HG02588 (cell line): Measurements from ENCODE around the gene ARFIP1.

Experiments
- ATAC-seq: cut with Tn5 transposase; IDR thresholded peaks from one replicate; pipeline ENCODE4 v1.9.1; 2021; ENCODE audit warnings: mild to moderate bottlenecking, moderate library complexity; ENCODE audit not compliant: unreplicated experiment

ARFIP1 gene

DNA sequence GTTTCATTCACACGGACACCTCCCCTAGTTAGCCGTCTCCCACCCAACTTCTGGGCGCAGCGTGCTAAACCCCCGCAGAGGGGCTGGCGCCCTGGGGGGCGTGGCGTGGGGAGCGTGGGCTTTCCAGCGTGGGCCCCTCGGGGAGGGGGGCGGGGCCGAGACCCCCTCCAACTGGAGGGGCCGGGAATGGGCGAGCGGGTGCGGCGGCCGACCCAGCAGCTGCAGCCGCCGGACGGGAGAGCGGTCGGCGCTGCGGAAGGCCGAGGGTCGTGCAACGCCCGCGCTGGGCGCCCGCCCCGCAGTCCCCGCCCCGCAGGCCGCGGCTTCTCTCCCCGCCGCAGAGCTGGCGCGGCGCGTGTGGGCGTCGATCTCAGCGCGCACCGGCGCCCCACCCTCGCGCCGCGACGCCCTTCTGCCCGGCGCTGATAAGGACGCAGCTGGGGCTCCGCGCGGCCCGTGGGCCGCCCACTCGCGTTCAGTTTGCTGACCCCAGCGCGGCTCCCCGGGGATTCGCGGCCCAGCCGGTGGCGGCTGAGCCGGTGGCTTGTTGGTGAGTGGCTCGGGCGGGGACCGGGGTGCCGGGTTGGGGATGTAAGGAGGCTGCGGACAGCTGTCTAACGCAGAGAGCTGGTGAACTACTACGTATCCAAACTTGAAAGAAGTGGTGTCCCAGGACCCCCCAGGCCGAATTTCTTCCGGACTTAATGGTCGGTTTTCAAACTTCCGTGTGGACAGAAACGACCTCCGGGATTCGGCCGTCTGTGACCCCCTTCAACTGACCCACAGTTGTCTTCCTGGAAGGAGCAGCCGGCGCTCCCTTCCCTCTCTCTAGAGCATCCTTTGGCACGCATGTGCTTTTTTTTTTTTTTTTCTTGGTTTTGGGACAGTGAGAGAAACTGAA is 157.8 kb downstream of the ARFIP1 start:
- ATAC-seq, result no peak

DNA sequence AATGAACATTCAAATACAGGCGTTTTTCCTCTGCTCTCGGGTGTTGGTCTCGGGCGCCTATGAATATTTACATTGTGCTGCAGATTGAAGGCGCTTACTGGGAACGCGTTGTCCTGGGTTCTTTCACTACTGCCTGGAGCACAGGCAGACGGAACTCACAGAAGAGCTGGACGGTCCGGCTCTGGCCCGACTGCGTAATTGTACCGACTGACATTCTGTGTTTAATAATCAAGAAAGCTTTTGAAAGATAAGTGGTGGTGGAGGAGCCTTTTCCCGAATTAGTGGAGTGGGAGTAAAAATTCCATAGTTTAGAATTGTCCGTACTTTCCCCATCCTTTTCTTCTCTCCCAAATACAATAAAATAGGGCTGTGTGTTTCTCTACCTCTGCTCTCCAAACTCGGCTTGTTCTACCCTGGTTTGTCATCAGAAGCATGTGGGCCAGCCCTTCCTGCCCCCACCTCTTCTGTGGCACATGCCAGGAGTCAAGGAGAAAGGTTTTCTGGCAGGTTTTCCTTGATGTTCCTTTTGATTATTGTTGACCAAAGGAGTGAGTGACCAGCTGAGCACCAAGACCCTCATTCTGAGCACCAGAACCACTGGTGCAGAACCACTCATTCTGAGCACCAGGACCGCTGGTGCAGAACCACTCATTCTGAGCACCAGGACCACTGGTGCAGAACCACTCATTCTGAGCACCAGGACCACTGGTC is 158.6 kb downstream of the ARFIP1 start:
- ATAC-seq, result no peak

DNA sequence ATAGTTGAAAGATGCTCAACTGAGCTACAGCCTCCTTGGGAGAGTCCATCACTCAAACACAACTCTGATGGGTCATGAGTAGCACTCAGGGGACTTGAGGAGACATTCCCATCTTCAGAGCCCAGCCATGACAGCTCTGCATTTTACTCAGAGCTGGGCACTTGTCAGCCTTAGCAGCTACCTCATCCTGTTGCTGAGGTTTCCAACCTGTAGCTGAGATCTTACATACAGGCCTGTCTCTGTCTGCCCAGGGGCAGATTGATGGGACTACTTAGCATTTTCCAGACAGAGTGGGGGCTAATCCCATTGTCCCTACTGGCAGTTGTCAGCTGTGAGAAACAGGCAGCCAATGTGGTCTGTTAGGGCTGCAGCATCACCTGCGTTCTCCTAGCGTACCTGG is 159.9 kb downstream of the ARFIP1 start:
- no peak for ATAC-seq

DNA sequence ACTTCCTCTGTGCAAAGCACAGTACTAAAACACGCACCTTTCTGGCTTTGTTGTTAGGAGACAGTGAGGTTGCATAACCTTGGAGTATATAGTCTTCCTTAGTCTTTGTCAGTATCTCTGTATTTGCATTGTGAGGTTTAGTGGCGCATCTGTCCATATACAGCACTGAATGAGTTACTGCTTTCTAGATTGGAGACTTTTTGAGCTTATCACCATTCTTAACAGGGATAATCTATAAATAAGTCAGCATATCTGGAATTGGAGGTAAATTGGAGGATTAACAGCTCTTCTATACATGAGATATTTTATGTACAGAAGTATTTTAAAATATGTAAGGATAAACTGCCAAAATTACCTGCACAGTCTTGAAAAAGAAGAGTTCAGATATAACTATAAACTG is 160.7 kb downstream of the ARFIP1 start:
- ATAC-seq, result no peak

DNA sequence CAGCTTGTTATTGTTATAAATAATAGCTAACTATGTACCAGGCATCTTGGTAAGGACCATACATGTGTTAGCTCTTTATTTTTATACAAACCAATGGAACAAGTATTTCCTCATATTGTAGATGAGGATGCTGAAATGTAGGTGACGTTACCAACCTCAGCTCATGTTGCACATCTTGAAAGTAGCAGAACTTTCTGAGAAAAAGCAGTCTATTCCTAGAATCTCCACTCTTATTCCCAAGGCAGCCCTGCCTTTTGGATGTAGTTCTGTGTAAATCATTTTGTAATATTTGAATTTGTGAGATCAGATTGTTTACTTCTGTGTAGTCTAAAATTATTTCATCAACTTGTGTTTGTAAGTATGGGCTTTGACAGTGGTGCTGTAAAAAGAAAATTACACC is 161.7 kb downstream of the ARFIP1 start:
- ATAC-seq, result no peak

DNA sequence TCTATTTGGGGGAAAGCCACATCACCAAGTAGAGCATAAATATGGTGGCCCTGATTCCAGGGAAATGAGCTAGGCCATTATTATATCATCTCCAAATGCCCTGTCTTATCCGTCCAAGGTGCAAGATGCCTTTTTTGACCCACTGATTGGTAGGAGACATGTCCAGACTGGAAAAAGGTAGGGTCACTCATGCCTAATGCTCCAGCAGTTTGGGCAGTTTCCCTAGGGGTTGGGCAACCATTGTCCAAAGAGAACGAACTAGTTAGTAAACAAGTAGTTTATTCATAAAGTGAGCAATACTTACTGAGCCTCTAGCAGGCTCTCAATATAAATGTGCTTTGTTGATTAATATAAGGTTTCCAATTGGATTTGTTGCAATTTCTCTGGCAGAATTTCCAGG is 162.6 kb downstream of the ARFIP1 start:
- ATAC-seq, result no peak

DNA sequence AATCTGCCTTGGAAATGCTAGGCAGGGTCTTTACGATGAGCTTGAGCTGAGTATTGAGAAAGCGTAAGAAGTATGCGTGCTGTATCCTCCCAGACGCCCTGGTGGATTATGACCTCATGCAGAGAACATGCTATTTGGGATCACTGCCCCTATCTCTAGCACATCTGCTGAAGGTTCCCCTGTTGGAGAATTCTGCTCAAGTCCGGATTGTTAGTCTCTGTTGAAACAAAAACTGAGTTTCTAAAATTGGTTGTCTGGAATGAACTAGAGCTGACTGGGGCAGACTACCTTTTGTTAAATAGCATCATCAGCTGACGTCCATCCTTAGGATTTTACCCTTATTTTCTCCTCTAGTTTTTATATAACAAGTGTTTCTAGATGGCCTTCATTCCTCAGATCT is 163.9 kb downstream of the ARFIP1 start:
- ATAC-seq, result no peak

DNA sequence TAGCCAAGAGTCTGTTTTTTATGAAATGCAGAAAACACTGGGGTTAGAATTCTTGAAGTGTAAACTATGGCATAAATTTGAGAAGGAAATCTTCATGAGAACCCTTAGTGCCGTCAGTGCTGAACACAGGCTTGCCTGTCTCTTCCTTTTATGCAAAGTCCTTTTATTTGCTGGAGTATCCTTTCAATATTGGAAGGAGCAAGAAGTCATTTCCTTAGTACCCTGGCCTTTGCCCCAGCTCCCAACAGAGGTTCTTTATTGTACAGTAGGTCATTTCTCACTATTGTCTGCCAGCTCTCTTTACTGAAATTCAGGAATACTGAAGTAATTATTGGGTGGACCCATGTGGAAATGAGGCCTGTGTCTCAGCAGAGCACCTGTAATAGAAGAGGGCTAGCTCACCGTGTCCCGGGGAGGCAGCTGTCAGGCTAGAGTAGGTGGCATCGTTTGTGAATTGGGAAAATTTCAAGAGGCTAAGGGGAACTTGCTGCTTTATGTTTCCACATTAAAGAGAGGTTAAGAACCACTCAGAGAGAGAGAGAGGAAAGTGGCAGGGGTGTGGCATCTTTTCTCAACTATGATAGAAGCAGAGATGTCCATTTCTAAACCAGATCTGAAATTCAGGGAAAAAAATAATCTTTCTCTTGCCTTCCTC is 165.0 kb downstream of the ARFIP1 start:
- ATAC-seq, result no peak

DNA sequence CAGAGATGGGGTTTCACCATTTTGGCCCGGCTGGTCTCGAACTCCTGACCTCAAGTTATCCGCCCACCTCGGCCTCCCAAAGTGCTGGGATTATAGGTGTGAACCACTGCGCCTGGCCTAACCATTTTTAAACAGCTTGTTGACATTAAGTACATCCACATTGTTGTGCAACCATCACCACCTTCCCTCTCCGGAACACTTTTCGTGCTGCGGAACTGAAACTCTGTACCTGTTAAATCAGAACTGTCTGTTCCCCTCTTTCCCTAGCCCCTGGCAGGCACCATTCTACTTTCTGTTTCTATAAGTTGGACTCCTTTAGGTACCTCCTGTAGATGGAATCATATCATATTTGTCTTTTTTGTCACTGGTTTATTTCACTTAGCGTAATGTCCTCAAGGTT is 165.9 kb downstream of the ARFIP1 start:
- no peak for ATAC-seq

DNA sequence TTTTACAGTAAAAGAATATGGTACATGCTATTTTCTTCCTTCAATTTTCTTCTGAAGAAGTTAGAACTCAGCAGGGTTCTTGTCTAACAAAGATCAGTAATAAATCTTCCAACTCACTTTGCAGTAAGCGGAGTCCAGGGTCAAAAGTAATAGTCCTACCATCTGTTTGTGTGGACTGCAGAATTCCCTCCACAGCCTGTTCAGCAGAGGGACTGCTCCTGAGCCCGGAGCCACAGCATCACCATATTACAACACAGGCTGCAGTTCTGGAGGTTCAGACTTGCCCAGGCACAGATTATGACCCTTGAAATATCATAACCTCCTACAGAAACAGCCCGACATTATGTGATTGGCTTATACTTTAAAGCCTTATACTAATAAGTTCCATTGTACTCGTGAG is 166.7 kb downstream of the ARFIP1 start:
- ATAC-seq, result no peak

DNA sequence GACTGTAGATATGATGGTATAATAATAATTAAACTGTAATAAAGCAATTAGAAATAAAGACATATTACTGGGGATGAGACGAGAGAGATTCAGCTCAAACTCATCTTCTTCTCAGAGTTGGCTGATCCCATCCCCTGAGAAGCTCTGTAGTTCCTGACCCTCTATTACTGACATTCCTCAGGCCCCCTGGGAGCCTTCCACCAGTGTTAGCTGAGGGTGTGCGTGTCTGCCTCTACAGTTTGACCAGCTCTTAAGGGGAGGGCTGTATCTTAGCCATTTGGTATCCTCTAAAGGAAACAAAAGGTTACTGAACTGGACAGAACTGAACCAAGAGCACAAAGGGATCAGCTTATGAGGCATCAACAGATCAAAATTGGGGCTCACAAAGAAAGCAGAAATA is 167.6 kb downstream of the ARFIP1 start:
- no peak for ATAC-seq

DNA sequence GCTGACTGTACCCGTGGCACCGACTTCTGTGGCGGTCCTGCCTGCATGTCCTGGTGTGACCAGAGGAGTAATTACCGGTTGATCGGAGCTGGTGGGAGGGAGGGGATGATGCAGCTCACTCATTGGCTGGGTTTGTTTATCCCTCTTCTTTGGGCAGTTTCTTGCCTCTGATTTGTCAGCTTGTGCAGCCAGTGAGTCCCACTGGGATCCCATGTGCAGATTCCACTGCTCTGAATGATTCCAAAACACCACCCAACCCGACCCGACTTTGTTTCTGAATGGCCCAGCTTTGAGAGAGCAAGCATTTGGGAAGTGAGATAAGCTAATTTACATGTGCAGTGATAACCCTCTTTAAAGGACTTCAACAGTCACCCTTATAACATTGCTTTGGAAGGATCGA is 170.2 kb downstream of the ARFIP1 start:
- no peak for ATAC-seq

DNA sequence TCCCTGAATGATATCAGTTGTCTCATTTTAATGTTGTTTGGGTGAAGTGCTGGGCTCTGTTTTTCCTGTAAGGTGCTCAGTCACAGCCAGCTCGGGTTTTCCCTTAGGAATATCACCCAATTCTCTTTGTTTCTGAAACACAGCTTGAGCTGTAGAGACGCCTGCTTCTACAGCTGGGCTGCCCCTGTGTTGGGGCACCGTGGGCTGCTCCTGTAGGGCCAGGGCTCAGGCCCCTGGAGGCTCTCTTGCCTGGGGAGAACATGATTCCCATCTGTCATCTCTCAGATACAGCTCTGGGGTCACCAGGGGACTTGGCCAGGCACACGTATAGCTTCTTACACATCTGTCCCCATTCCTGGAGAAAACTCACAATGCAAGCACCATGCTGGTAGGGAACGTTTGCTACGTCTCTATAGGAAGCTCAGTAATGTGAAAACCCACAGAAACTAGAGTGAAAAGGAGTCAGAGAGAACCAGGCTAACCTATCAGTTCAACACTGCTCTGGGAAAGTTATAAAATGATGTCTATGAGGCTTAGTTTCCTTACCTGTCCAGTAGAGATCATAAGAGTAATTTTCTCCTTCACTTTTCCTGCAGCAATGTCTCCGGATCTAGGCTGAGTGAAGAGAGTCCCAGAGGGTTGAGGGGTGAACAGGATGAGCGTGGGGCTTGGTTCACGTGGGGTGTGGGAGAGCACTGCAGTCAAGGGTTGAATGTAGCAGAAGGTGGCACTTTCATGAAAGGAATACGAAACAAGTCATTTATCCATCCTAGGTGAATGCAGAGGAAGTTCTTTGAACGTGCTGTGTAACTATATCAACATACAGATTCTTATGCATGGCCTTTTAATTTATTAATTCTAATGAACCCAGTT is 170.9 kb downstream of the ARFIP1 start:
- no peak for ATAC-seq

DNA sequence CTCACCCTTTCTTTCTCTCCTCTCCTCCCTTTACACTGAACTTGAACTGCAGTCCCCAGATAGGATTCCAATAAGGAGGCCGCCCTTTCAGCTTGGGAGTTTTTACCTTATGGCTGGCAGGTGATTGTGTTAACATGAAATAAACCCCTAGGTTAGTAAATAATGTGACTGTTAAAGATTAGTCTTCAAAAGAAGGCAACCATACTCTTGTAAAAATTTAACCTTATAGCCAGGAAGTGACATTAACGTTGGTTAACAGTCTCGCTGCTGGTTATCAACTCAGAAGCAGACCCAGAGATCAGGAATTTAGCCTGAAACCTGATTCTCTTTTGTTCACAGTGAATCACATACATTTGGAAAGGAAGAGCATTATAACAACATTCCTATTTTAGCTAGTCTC is 171.6 kb downstream of the ARFIP1 start:
- no peak for ATAC-seq

DNA sequence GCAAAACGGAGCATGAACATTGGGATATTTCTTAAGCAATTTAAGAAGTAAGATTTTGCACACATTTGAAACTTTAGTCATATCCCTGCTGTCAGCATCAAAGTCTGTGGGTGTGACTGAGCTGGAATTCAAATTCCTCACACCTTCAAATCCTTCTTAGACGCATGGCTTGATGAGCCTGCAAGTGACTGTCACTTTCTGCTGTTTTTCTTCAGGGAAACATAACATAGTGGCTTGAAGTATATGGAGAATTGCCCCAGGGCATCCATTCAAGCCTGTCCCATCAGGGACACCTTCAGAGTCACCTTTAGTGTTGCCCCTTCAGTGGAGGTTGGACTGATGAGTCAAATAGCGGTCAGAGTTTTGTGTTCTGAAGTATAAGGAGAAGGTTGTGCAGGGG is 173.8 kb downstream of the ARFIP1 start:
- ATAC-seq, result no peak

DNA sequence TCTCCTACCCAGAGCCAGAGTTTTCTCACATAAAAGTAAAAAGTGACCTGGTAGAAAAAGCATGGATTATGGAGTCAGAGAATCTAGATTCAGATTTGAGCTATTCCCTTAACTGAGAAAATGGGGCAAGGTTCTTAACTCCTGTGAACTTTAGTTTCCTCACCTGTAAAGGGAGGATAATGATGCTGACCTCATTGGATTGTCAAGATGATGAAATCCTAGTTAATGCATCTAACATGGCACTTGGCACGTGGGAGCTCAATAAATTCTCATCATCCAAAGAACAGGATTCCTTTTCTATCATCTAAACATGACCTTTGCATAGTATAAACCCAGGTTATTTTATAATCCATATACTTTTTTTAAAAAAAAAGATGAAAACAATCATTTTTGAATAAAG is 175.0 kb downstream of the ARFIP1 start:
- no peak for ATAC-seq

DNA sequence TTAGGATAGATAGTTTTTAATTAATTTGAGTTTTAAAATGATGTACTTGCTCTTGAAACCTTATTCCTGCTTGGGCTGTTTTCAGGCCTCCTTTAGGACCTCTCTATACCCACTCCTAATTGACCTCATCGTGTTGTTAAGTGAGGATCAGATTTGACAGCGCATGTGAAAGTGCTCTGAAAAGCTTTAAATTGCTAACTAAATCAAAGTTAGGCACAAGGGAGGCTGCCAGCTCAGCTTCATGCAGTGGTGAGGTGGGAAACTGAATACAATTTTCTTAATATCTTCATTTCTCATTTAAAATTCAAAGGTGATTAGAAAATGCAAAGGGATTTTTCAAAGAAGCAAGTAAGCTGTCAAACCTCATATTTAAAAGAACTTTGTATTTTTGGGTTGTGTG is 176.4 kb downstream of the ARFIP1 start:
- no peak for ATAC-seq

DNA sequence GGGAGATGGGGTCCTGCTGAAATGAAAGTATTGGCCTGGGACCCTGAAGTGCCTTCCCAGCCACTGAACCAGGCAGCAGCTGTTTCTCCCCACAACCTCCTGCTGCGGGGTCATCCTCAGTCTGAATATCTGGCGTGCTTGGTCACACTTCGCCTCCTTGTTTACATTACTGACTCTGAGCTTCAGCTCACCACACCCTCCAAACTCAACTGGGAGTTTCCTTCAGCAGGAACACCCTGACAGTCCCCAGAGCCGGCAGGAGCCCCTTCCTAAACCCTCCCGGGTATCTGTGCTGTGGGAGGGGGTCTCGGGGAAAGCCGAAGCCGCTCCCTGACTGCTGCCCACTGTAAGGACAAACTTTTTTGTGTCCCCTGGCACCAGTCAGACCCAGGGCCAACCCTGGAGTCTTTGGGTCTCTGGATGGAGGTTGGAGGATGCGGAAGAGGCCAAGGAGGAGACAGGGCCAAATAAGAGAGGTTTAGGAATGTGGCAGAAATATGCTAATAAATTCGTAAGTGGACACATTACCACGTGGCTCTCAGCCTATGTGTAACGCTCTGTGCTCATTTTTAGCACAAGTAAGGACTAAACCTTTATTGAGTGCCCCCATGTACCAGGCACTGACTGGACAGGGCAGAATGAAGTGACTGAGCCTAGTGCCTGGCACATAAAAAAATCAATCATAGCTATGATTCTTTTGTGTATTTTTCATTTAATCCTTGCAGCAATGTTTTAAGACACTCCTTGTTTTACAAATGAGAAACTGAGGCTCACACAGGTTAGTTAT is 177.1 kb downstream of the ARFIP1 start:
- no peak for ATAC-seq

DNA sequence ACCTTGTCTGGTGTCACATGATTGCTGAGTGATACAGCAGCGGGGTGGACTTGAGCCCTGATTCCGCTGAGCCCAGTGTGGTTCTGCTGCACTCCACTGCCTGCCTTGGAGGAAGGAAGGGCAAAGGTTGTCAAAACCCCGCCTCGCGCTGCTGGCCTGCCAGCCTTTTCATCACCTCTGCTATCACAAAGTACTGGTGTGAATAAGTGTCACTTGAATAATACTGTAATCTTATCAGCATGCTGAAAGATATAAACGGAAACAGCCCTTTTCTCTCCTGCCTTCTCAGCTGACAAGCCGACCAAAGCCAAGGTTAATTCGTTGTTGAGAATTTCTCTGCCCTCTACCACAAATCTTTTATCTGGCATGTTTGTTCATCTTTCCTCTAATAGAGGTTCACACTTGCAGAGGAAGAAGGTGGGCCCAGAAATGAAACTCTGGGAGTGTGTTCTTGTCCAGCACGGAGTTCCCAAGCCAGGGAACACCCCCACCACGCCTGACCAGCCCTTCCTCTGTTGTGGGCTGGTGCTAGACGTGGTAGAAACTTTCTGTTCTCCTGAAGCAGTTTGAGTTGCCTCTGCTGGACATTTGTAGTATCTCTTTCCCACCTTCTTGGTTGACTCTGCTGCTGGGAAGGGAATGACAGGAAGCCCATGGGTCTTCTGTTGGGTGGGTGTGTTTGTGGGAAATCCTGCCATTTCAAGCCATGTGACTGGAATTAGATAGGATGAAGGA is 177.8 kb downstream of the ARFIP1 start:
- ATAC-seq, result no peak
